HG03159 (cell line): ENCODE results near the gene SUB1.

Experiments
- ATAC-seq: cut with Tn5 transposase; IDR thresholded peaks from one replicate; pipeline ENCODE4 v1.9.1; 2021; ENCODE audit warnings: mild to moderate bottlenecking, moderate library complexity; ENCODE audit not compliant: unreplicated experiment

The SUB1 gene

GRCh38 chr5:32565145-32565544 is 20.2 kb upstream of the SUB1 start:
- peak; percentile 54 for ATAC-seq

- no peak for ATAC-seq
These were observed 18.8 kb upstream of the SUB1 start for GRCh38 chr5:32566319-32567111.

- no peak for ATAC-seq
These were observed 14.2 kb upstream of the SUB1 start for GRCh38 chr5:32571128-32571527.

- peak; percentile 92 for ATAC-seq
These were observed 12.4 kb upstream of the SUB1 start for GRCh38 chr5:32572778-32573480.

- peak; percentile 10 for ATAC-seq
These were observed 11.9 kb upstream of the SUB1 start for GRCh38 chr5:32573481-32573854.

- ATAC-seq, result no peak
These were observed 10.7 kb upstream of the SUB1 start for GRCh38 chr5:32574540-32575175.

- no peak for ATAC-seq
These were observed 7.0 kb upstream of the SUB1 start for GRCh38 chr5:32578363-32578762.

- ATAC-seq, result no peak
These were observed 6.6 kb upstream of the SUB1 start for GRCh38 chr5:32578764-32579163.

- ATAC-seq, result no peak
These were observed 4.2 kb upstream of the SUB1 start for GRCh38 chr5:32581010-32581785.

GRCh38 chr5:32583582-32584232 is 1.6 kb upstream of the SUB1 start:
- peak; percentile 68 for ATAC-seq

- no peak for ATAC-seq
These were observed 711 bp upstream of the SUB1 start for GRCh38 chr5:32584646-32585045.

GRCh38 chr5:32585122-32585445 is 273 bp upstream of the SUB1 start:
- no peak for ATAC-seq

GRCh38 chr5:32586276-32586599 is 881 bp downstream of the SUB1 start:
- peak; percentile 13 for ATAC-seq

- no peak for ATAC-seq
These were observed 1.8 kb downstream of the SUB1 start for GRCh38 chr5:32587067-32587551.

- ATAC-seq, result no peak
These were observed 4.1 kb downstream of the SUB1 start for GRCh38 chr5:32589416-32589815.

- no peak for ATAC-seq
These were observed 4.8 kb downstream of the SUB1 start for GRCh38 chr5:32589942-32590869.

- no peak for ATAC-seq
These were observed 9.8 kb downstream of the SUB1 start for GRCh38 chr5:32595118-32595517.

- no peak for ATAC-seq
These were observed 11.8 kb downstream of the SUB1 start for GRCh38 chr5:32597041-32597629.

- ATAC-seq, result no peak
These were observed 13.0 kb downstream of the SUB1 start for GRCh38 chr5:32598260-32598937.
